Trophoblast cell (in vitro differentiated cells and primary cell): ENCODE results near the gene PAPPA.

Experiments used
- DNase-seq, 2 donors: peaks; one replicate each; pipeline ENCODE4 v3.0.0-alpha.2; 2016
- H2AFZ ChIP-seq: 2 replicates; pipeline ENCODE4 v1.6.1; 2013; ENCODE audit warnings: low read length, moderate library complexity, mild to moderate bottlenecking; ENCODE audit not compliant: insufficient read depth, poor library complexity
- H2AK5ac ChIP-seq: 2 replicates; pipeline ENCODE4 v1.6.1; 2013; ENCODE audit warnings: mild to moderate bottlenecking, low read length
- H2BK120ac ChIP-seq: 2 replicates; pipeline ENCODE4 v1.6.1; 2013; ENCODE audit warnings: low read length, mild to moderate bottlenecking, moderate library complexity; ENCODE audit not compliant: insufficient read depth, poor library complexity
- H2BK12ac ChIP-seq: 2 replicates; pipeline ENCODE4 v1.6.1; 2013; ENCODE audit warnings: mild to moderate bottlenecking, low read length, moderate library complexity
- H2BK5ac ChIP-seq: 2 replicates; pipeline ENCODE4 v1.6.1; 2013; ENCODE audit warnings: low read length, low read depth, moderate library complexity, mild to moderate bottlenecking; ENCODE audit not compliant: poor library complexity
- H3K14ac ChIP-seq: 2 replicates; pipeline ENCODE4 v1.6.1; 2013; ENCODE audit warnings: mild to moderate bottlenecking, low read length
- H3K18ac ChIP-seq: 2 replicates; pipeline ENCODE4 v1.6.1; 2013; ENCODE audit warnings: mild to moderate bottlenecking, low read length
- H3K23ac ChIP-seq: 2 replicates; pipeline ENCODE4 v1.6.1; 2013; ENCODE audit warnings: low read length
- H3K27ac ChIP-seq: 2 replicates; pipeline ENCODE4 v1.5.1; 2013; ENCODE audit warnings: low read depth, mild to moderate bottlenecking, inconsistent platforms, low read length, moderate library complexity
- H3K27me3 ChIP-seq: 2 replicates; pipeline ENCODE4 v1.6.1; 2013; ENCODE audit warnings: inconsistent platforms, mild to moderate bottlenecking, low read length, moderate library complexity; ENCODE audit not compliant: insufficient read depth
- H3K36me3 ChIP-seq, 2 experiments: 1 replicate in 1 of 2; 2 replicates in 1 of 2; pipeline ENCODE4 v1.6.1; 2013; ENCODE audit warnings: low read length in 2 of 2, mild to moderate bottlenecking in 2 of 2, moderate library complexity in 1 of 2; ENCODE audit not compliant: insufficient read depth in 2 of 2, control insufficient read depth in 1 of 2
- H3K4ac ChIP-seq: 2 replicates; pipeline ENCODE4 v1.6.1; 2013; ENCODE audit warnings: low read depth, mild to moderate bottlenecking, low read length, moderate library complexity
- H3K4me1 ChIP-seq, 2 experiments: 1 replicate in 1 of 2; 2 replicates in 1 of 2; pipeline ENCODE4 v1.6.1; 2013; ENCODE audit warnings: low read length in 2 of 2, mild to moderate bottlenecking in 2 of 2, moderate library complexity in 1 of 2; ENCODE audit not compliant: insufficient read depth in 2 of 2, control insufficient read depth in 1 of 2
- H3K4me2 ChIP-seq: 2 replicates; pipeline ENCODE4 v1.6.1; 2013; ENCODE audit warnings: inconsistent platforms, mild to moderate bottlenecking, low read length, moderate library complexity
- H3K4me3 ChIP-seq: 2 replicates; pipeline ENCODE4 v1.5.1; 2013; ENCODE audit warnings: mild to moderate bottlenecking, low read depth, low read length, inconsistent platforms
- H3K79me1 ChIP-seq: one replicate; pipeline ENCODE4 v1.6.1; 2013; ENCODE audit warnings: low read length
- H3K79me2 ChIP-seq: 2 replicates; pipeline ENCODE4 v1.6.1; 2013; ENCODE audit warnings: low read length, mild to moderate bottlenecking; ENCODE audit not compliant: control insufficient read depth, insufficient read depth, poor library complexity
- H3K9ac ChIP-seq: 2 replicates; pipeline ENCODE4 v1.6.1; 2013; ENCODE audit warnings: mild to moderate bottlenecking, low read length
- H3K9me3 ChIP-seq: 2 replicates; pipeline ENCODE4 v1.6.1; 2013; ENCODE audit warnings: low read depth, mild to moderate bottlenecking, control low read depth, inconsistent platforms, low read length; ENCODE audit not compliant: insufficient read depth
- H4K12ac ChIP-seq: 2 replicates; pipeline ENCODE4 v1.6.1; 2013; ENCODE audit warnings: low read depth, mild to moderate bottlenecking, low read length, moderate library complexity
- H4K8ac ChIP-seq: 2 replicates; pipeline ENCODE4 v1.6.1; 2013; ENCODE audit warnings: low read depth, mild to moderate bottlenecking, low read length, moderate library complexity
- H4K91ac ChIP-seq: one replicate; pipeline ENCODE4 v1.6.1; 2013; ENCODE audit warnings: low read depth, mild to moderate bottlenecking, low read length, moderate library complexity
- WGBS: extraction: QIAGEN DNeasy Blood & Tissue Kit; methylation state at CpG from one replicate; pipeline ENCODE4 v1.1.7; 2013; ENCODE audit warnings: missing lambda C conversion rate; ENCODE audit not compliant: insufficient read length, insufficient coverage; ENCODE audit errors: extremely low coverage; 5-methylcytosine and 5-hydroxymethylcytosine counted together

Gene PAPPA

GRCh38 chr9:116234081-116234480 is 80.5 kb downstream of the PAPPA start:
- Histone ChIP-seq H4K8ac (no peak overlapping the region), H3K36me3 (peaks cover 2 to 3% of the 10 kb centered on the region in 2 experiments), H4K91ac (no peak overlapping the region), H3K14ac (no peak overlapping the region), H2AFZ (no peak overlapping the region), H3K9ac (no peak overlapping the region), H3K79me1 (no peaks in the 10 kb centered on the region), H3K9me3 (no peaks in the 10 kb centered on the region), H2BK120ac (no peak overlapping the region), H2AK5ac (no peak overlapping the region), H2BK12ac (no peak overlapping the region), H3K4me1 (peaks cover 5 to 6% of the 10 kb centered on the region in 2 experiments), H3K27ac (peak overlapping the region; percentile 72), H3K4ac (no peak overlapping the region), H4K12ac (no peak overlapping the region), H3K4me3 (no peak overlapping the region), H2BK5ac (no peak overlapping the region), H3K27me3 (no peaks in the 10 kb centered on the region), H3K4me2 (no peak overlapping the region), H3K79me2 (no peaks in the 10 kb centered on the region), H3K18ac (no peak overlapping the region), H3K23ac (no peak overlapping the region)
- no CpG with 5 or more reads among the region's 4 CpGs for WGBS
- DNase-seq = peak; percentile 47 to 59

- Histone ChIP-seq H2AFZ (no peak overlapping the region), H2BK5ac (no peak overlapping the region), H2AK5ac (no peak overlapping the region), H3K27me3 (no peaks in the 10 kb centered on the region), H3K79me1 (no peaks in the 10 kb centered on the region), H3K4me2 (no peak overlapping the region), H2BK120ac (no peak overlapping the region), H4K12ac (no peak overlapping the region), H3K79me2 (no peaks in the 10 kb centered on the region), H3K36me3 (peaks cover 2 to 3% of the 10 kb centered on the region in 2 experiments), H3K14ac (no peak overlapping the region), H3K9ac (no peak overlapping the region), H3K4ac (no peak overlapping the region), H2BK12ac (no peak overlapping the region), H4K8ac (no peak overlapping the region), H3K18ac (no peak overlapping the region), H3K9me3 (no peaks in the 10 kb centered on the region), H3K4me3 (no peak overlapping the region), H4K91ac (no peak overlapping the region), H3K27ac (no peak overlapping the region), H3K4me1 (peaks cover 5 to 6% of the 10 kb centered on the region in 2 experiments), H3K23ac (no peak overlapping the region)
- DNase-seq = no peak
These were observed 83.4 kb downstream of the PAPPA start for GRCh38 chr9:116236979-116237378.

- no CpG with 5 or more reads among the region's 4 CpGs for WGBS
- Histone ChIP-seq H3K27me3 (no peaks in the 10 kb centered on the region), H3K4ac (no peak overlapping the region), H4K8ac (no peak overlapping the region), H4K91ac (no peak overlapping the region), H3K23ac (no peak overlapping the region), H3K9ac (no peak overlapping the region), H2BK12ac (no peak overlapping the region), H3K4me1 (peaks cover 5 to 6% of the 10 kb centered on the region in 2 experiments), H3K36me3 (peaks cover 2 to 3% of the 10 kb centered on the region in 2 experiments), H3K4me2 (no peak overlapping the region), H3K9me3 (no peaks in the 10 kb centered on the region), H3K14ac (no peak overlapping the region), H3K79me2 (no peaks in the 10 kb centered on the region), H3K4me3 (no peak overlapping the region), H2BK5ac (no peak overlapping the region), H3K79me1 (no peaks in the 10 kb centered on the region), H2AFZ (no peak overlapping the region), H4K12ac (no peak overlapping the region), H2BK120ac (no peak overlapping the region), H3K27ac (no peak overlapping the region), H2AK5ac (no peak overlapping the region), H3K18ac (no peak overlapping the region)
- no peak for DNase-seq
These were observed 83.9 kb downstream of the PAPPA start for GRCh38 chr9:116237456-116237855.

GRCh38 chr9:116238225-116238624 is 84.6 kb downstream of the PAPPA start:
- Histone ChIP-seq H3K27ac (no peak overlapping the region), H3K4ac (no peak overlapping the region), H3K4me1 (peaks cover 5 to 6% of the 10 kb centered on the region in 2 experiments), H3K36me3 (peaks cover 2 to 3% of the 10 kb centered on the region in 2 experiments), H2BK5ac (no peak overlapping the region), H3K79me2 (no peaks in the 10 kb centered on the region), H3K18ac (no peak overlapping the region), H3K9me3 (no peaks in the 10 kb centered on the region), H3K23ac (no peak overlapping the region), H3K79me1 (no peaks in the 10 kb centered on the region), H2BK120ac (no peak overlapping the region), H3K4me2 (no peak overlapping the region), H3K9ac (no peak overlapping the region), H2AFZ (no peak overlapping the region), H4K8ac (no peak overlapping the region), H3K27me3 (no peaks in the 10 kb centered on the region), H2AK5ac (no peak overlapping the region), H3K4me3 (no peak overlapping the region), H4K91ac (no peak overlapping the region), H3K14ac (no peak overlapping the region), H2BK12ac (no peak overlapping the region), H4K12ac (no peak overlapping the region)
- peak in 1 of 2 donors; percentile 79 for DNase-seq
- no CpG with 5 or more reads among the region's 2 CpGs for WGBS
